GM18505 (cell line): ENCODE measurements around the gene SASS6.
A peak's percentile ranks its signal among the peaks of the same experiment; 100 is the strongest.

ENCODE experiments used
- ATAC-seq: cut with Tn5 transposase; IDR thresholded peaks from one replicate; pipeline ENCODE4 v1.9.1; 2021; ENCODE audit not compliant: unreplicated experiment
- POLR2A ChIP-seq: IDR thresholded peaks from 4 replicates; pipeline ENCODE4 v1.6.1; 2011; ENCODE audit warnings: borderline replicate concordance; ENCODE audit not compliant: insufficient read depth, insufficient read length; ENCODE audit errors: extremely low read depth

SASS6 gene, protein sequence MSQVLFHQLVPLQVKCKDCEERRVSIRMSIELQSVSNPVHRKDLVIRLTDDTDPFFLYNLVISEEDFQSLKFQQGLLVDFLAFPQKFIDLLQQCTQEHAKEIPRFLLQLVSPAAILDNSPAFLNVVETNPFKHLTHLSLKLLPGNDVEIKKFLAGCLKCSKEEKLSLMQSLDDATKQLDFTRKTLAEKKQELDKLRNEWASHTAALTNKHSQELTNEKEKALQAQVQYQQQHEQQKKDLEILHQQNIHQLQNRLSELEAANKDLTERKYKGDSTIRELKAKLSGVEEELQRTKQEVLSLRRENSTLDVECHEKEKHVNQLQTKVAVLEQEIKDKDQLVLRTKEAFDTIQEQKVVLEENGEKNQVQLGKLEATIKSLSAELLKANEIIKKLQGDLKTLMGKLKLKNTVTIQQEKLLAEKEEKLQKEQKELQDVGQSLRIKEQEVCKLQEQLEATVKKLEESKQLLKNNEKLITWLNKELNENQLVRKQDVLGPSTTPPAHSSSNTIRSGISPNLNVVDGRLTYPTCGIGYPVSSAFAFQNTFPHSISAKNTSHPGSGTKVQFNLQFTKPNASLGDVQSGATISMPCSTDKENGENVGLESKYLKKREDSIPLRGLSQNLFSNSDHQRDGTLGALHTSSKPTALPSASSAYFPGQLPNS

GRCh38 chr1:100132566-100133477 lies at the start of gene SASS6, which contains the start of gene TRMT13:
Gene SASS6 (minus strand): TSS chr1:100132930. CDS start chr1:100132814, 116 bp downstream.
Gene TRMT13 (plus strand): TSS chr1:100133163. CDS start chr1:100133169, 6 bp downstream.
- TF ChIP-seq POLR2A, result peak; percentile 66
- ATAC-seq, result peak; percentile 87

DNA sequence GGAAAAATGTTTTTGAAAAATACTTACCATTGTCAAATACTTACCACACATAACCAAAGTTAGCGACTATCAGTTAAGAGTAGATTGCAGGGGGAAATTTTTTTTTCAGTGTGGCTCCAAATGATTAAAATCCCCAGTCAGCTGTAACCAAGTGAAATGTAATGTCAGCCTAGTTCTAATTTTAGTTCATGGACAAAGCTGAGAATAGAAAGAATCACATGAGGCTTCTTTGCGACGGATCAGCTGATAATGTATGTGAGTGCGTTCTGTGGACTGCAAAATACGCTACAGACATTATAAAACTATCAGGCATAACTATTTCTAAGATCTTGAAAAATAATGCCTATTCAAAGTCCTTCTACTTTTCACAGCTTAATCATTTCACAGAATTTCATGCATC lies 45.4 kb upstream of the SASS6 start, which contains the start of gene LRRC39:
TSS of gene LRRC39 (minus strand) at position 166 of the 400 bp plus-strand sequence. CDS start 9,740 bp downstream, outside the sequence.
- TF ChIP-seq POLR2A, result no peak
- no peak for ATAC-seq

- no peak for TF ChIP-seq POLR2A
- no peak for ATAC-seq
Measured at GRCh38 chr1:100177295-100178041, 44.7 kb upstream of the SASS6 start.

DNA sequence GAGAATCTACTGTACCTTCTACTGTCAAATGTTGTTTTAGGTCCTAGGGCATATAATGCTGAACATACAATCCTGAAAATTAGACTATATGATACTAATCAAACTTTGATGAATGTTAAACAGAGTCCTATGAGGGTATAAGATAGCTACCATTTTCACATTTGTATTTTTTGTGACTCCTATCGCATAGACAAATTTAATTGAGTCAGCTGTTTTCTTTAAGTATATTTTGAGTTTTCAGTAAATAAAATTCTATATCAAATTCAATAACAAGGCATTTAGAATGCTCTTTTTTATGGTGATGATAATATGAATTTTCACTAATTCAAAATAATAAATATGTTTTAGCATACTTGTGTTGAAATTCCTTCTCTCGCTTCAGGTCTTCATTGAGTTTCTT lies 35.3 kb upstream of the SASS6 start:
- no peak for ATAC-seq
- TF ChIP-seq POLR2A, result no peak

GRCh38 chr1:100164702-100165101 lies 32.0 kb upstream of the SASS6 start:
- no peak for ATAC-seq
- TF ChIP-seq POLR2A, result no peak

DNA sequence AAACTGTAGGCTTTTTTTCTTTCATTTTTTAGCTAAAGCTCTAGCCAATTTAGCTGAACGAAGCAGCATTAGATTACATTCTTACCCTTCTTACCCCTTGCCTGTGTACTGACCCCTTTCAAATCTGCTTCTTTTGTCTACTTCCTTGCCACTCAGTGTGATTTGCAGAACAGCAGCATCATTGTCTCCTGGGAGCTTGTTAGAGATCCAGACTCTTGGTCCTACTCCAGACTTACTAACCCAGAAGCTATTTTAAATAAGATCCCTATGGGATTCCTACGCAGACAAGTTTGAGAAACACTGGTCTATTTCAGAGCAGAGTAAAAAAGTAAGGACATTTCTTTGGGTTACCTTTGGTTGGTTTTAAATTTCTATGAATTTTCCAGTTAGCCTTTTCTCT lies 31.5 kb upstream of the SASS6 start:
- no peak for TF ChIP-seq POLR2A
- no peak for ATAC-seq

GRCh38 chr1:100162881-100163280 lies 30.2 kb upstream of the SASS6 start:
- ATAC-seq, result no peak
- TF ChIP-seq POLR2A, result no peak

- no peak for ATAC-seq
- no peak for TF ChIP-seq POLR2A
Measured at GRCh38 chr1:100152271-100152670, 19.5 kb upstream of the SASS6 start.

- no peak for ATAC-seq
- no peak for TF ChIP-seq POLR2A
Measured at GRCh38 chr1:100151679-100152078, 18.9 kb upstream of the SASS6 start.

DNA sequence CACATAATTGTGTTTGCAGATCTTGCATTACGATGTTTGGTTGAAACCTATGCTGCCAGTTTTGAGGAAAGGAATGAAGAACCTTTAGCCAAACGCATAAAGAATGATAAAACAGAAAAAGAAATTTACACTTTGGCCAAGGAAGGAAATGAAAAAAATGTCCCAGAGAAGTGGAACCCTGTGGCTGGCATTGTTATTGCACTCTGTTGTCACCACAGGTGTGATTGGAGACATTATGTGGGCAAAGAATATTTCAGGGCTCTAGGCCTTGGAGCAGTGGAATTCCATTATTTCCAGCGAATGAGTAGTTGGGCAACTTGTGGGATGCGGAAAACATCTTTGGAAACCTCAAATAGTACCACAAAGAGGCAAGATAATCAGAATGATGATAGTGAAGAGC lies 15.1 kb upstream of the SASS6 start:
- no peak for ATAC-seq
- TF ChIP-seq POLR2A, result no peak

- no peak for TF ChIP-seq POLR2A
- ATAC-seq, result no peak
Measured at GRCh38 chr1:100146958-100147357, 14.2 kb upstream of the SASS6 start.

DNA sequence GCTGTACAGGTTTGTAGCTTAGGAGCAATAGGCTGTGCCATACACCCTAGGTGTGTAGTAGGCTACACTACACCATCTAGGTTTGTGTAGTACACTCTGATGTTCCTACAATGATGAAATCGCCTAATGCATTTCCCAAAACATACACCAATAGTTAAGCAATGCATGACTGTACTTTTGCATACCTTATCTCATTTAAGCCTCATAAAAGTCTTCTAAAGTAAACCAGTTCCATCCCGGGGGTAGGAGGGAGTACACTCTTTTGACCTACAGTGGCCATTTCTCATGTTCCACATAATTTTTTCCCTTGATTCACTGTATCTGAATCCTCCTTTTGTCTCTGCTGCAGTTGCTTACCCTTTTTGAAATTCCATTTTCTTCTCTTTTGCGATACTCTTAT lies 12.4 kb upstream of the SASS6 start:
- ATAC-seq, result no peak
- TF ChIP-seq POLR2A, result no peak
